DND-41 (cell line): ENCODE data around the gene EPHB1.

Experiments used
- ATAC-seq: fragments of 200-7000 bp; cut with Tn5 transposase; 3 replicates; pipeline ENCODE4 v1.9.1; 2021; ENCODE audit warnings: low read depth; ENCODE audit not compliant: insufficient read depth
- DNase-seq: peaks from one replicate; pipeline ENCODE4 v3.0.0-alpha.2; 2020
- H2AFZ ChIP-seq: 2 replicates; pipeline ENCODE4 v1.6.0; 2012; ENCODE audit warnings: low read depth, low read length
- H3K27ac ChIP-seq: 2 replicates; pipeline ENCODE4 v1.5.1; 2012; ENCODE audit warnings: low read length, inconsistent platforms
- H3K27me3 ChIP-seq: fragments of 200-600 bp; sonication (generic); 2 replicates; pipeline ENCODE4 v1.6.0; 2012; ENCODE audit warnings: low read length, mild to moderate bottlenecking, inconsistent platforms; ENCODE audit not compliant: insufficient read depth, poor library complexity
- H3K36me3 ChIP-seq: 2 replicates; pipeline ENCODE4 v1.5.1; 2012; ENCODE audit warnings: low read length, inconsistent platforms; ENCODE audit not compliant: insufficient read depth
- H3K4me1 ChIP-seq: 2 replicates; pipeline ENCODE4 v1.5.1; 2012; ENCODE audit warnings: mild to moderate bottlenecking, low read length; ENCODE audit not compliant: insufficient read depth
- H3K4me2 ChIP-seq: 2 replicates; pipeline ENCODE4 v1.6.0; 2012; ENCODE audit warnings: mild to moderate bottlenecking, moderate library complexity, low read length, inconsistent platforms; ENCODE audit not compliant: insufficient read depth
- H3K4me3 ChIP-seq, 2 experiments: fragments of 200-600 bp in 1 of 2; shearing (Covaris generic) in 1 of 2; 2 replicates each; pipeline ENCODE4 v1.5.1; 2012 to 2016; ENCODE audit warnings: inconsistent platforms in 2 of 2, low read length in 2 of 2, mild to moderate bottlenecking in 2 of 2, low read depth in 1 of 2, moderate library complexity in 1 of 2
- H3K79me2 ChIP-seq: 2 replicates; pipeline ENCODE4 v1.6.0; 2012; ENCODE audit warnings: low read length, inconsistent platforms; ENCODE audit not compliant: insufficient read depth
- H3K9ac ChIP-seq: 2 replicates; pipeline ENCODE4 v1.6.0; 2012; ENCODE audit warnings: low read depth, mild to moderate bottlenecking, inconsistent platforms, low read length, moderate library complexity
- H3K9me3 ChIP-seq: 2 replicates; pipeline ENCODE4 v1.5.1; 2012; ENCODE audit warnings: low read length, moderate library complexity, mild to moderate bottlenecking, inconsistent platforms; ENCODE audit not compliant: insufficient read depth, severe bottlenecking
- H4K20me1 ChIP-seq: 2 replicates; pipeline ENCODE4 v1.6.0; 2012; ENCODE audit warnings: low read length; ENCODE audit not compliant: insufficient read depth
- EZH2 ChIP-seq: IDR thresholded peaks from 3 replicates; pipeline ENCODE4 v1.6.1; 2012; ENCODE audit warnings: borderline replicate concordance, low read depth, mild to moderate bottlenecking, moderate library complexity, low read length, inconsistent platforms; ENCODE audit not compliant: severe bottlenecking
- TF ChIP-seq, protein P1 (sequence below): IDR thresholded peaks from 2 replicates; pipeline ENCODE4 v1.5.1; 2012; ENCODE audit warnings: borderline replicate concordance, low read length, moderate library complexity, mild to moderate bottlenecking; ENCODE audit not compliant: poor library complexity, severe bottlenecking; ENCODE audit errors: extremely low read depth

EPHB1 gene

DNA sequence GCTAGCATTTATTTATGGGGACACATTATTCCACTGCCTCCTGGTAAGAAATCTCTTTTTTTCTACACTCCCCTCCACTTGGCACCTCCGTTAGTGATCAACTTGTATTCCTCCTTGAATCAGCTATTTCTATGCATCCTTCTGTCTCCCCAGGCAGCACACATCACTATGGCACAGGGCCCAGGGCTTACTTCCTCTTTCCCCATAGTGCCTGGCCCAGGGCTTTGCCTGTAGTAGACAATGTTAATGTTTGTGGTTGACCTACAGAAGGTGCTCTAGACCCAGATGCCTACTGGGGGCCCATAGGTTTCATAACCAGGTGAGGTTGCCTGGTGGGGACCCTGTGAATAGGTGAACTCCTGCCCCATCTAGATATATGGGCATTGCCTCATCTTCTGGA, 44.9 kb downstream of the EPHB1 start:
- ATAC-seq (no peak), DNase-seq (no peak)
- H3K27ac ChIP-seq, result no peak overlapping the region
- no peaks in the 10 kb centered on the region for H4K20me1 ChIP-seq
- TF ChIP-seq, protein P1, sequence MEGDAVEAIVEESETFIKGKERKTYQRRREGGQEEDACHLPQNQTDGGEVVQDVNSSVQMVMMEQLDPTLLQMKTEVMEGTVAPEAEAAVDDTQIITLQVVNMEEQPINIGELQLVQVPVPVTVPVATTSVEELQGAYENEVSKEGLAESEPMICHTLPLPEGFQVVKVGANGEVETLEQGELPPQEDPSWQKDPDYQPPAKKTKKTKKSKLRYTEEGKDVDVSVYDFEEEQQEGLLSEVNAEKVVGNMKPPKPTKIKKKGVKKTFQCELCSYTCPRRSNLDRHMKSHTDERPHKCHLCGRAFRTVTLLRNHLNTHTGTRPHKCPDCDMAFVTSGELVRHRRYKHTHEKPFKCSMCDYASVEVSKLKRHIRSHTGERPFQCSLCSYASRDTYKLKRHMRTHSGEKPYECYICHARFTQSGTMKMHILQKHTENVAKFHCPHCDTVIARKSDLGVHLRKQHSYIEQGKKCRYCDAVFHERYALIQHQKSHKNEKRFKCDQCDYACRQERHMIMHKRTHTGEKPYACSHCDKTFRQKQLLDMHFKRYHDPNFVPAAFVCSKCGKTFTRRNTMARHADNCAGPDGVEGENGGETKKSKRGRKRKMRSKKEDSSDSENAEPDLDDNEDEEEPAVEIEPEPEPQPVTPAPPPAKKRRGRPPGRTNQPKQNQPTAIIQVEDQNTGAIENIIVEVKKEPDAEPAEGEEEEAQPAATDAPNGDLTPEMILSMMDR, result no peak
- TF ChIP-seq EZH2, result no peak
- H2AFZ ChIP-seq, result no peak overlapping the region
- no peaks in the 10 kb centered on the region for H3K79me2 ChIP-seq
- H3K9me3 ChIP-seq, result no peaks in the 10 kb centered on the region
- no peak overlapping the region for H3K9ac ChIP-seq
- no peak overlapping the region for H3K4me3 ChIP-seq
- no peak overlapping the region for H3K4me2 ChIP-seq
- no peaks in the 10 kb centered on the region for H3K36me3 ChIP-seq
- no peaks in the 10 kb centered on the region for H3K27me3 ChIP-seq
- H3K4me1 ChIP-seq, result no peaks in the 10 kb centered on the region

DNA sequence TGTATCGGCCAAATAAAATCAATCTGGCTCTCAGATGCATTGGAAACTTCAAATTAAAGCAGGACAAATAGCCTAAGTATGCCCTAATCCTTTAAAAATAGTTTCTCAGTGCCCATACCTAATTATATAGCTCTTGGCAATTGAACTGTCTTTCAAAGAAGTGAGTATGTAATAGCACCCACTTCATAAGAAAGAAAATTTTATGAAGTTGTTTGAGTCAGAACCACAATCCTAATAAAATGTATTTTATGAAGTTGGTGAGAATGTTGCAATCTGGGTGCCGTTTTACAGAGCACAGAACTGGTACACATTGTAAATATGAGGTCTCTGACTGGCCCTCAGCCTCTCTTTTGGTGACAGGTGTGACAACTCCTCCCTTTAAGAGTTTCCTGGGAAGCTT, 45.4 kb downstream of the EPHB1 start:
- H3K36me3 ChIP-seq, result no peaks in the 10 kb centered on the region
- no peaks in the 10 kb centered on the region for H3K27me3 ChIP-seq
- ATAC-seq (no peak), DNase-seq (no peak)
- H3K9me3 ChIP-seq, result no peaks in the 10 kb centered on the region
- H3K4me1 ChIP-seq, result no peaks in the 10 kb centered on the region
- no peaks in the 10 kb centered on the region for H3K79me2 ChIP-seq
- no peak overlapping the region for H3K27ac ChIP-seq
- no peak overlapping the region for H3K4me2 ChIP-seq
- H3K4me3 ChIP-seq, result no peak overlapping the region
- no peak overlapping the region for H2AFZ ChIP-seq
- H3K9ac ChIP-seq, result no peak overlapping the region
- no peaks in the 10 kb centered on the region for H4K20me1 ChIP-seq
- TF ChIP-seq, protein P1, result no peak
- no peak for TF ChIP-seq EZH2

DNA sequence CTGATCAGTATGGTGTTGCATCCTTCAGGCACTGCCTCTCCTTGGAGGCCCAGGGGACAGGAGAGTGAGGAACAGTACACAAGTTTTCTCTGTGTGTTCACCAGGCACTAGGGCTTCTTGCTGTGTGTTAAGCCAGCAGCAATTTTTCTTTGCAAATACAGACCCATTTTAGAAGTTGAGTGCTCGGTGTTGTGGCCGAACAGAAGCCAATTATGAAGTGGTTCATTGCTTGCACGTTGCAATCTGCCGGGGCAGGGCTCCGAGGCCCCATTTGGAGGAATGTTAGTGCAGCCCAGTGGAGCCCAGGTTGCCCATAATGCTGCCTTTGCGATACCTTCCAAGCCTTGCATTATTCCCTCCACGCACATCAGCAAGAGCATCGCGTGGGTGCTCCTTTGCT, 51.0 kb downstream of the EPHB1 start:
- H3K27ac ChIP-seq, result no peak overlapping the region
- no peaks in the 10 kb centered on the region for H3K9me3 ChIP-seq
- no peak overlapping the region for H3K4me2 ChIP-seq
- H3K9ac ChIP-seq, result no peak overlapping the region
- no peak for ATAC-seq
- no peaks in the 10 kb centered on the region for H3K79me2 ChIP-seq
- TF ChIP-seq, protein P1, result no peak
- TF ChIP-seq EZH2, result no peak
- no peak for DNase-seq
- no peaks in the 10 kb centered on the region for H3K36me3 ChIP-seq
- peaks cover 11% of the 10 kb centered on the region for H3K4me1 ChIP-seq
- H3K27me3 ChIP-seq, result no peaks in the 10 kb centered on the region
- no peak overlapping the region for H3K4me3 ChIP-seq
- H4K20me1 ChIP-seq, result no peaks in the 10 kb centered on the region
- no peak overlapping the region for H2AFZ ChIP-seq

DNA sequence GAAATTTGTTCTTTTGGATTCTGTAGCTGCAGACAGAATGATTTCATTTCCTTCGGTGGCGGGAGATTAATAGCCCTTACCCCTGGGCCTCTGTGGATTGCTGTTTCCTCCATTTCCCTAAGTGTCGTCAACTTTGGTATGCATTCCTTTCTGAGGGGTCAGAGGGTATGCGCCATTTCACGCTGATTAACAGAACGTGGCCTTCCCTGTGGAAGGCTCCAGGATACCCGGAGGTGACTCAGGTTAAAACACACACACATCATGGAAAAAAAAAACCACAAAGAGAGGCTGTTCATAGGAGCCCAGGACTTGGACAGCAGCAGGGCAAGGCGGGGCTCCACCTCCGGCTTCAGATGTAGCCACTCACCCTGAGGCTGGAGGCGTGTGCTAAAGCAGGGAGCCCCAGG, 51.9 kb downstream of the EPHB1 start:
- H3K27ac ChIP-seq, result no peak overlapping the region
- TF ChIP-seq, protein P1, result no peak
- no peak for TF ChIP-seq EZH2
- H2AFZ ChIP-seq, result no peak overlapping the region
- no peaks in the 10 kb centered on the region for H3K36me3 ChIP-seq
- H4K20me1 ChIP-seq, result no peaks in the 10 kb centered on the region
- DNase-seq (no peak), ATAC-seq (no peak)
- no peak overlapping the region for H3K4me2 ChIP-seq
- H3K4me3 ChIP-seq, result no peak overlapping the region
- no peaks in the 10 kb centered on the region for H3K27me3 ChIP-seq
- H3K4me1 ChIP-seq, result peaks cover 11% of the 10 kb centered on the region
- no peaks in the 10 kb centered on the region for H3K79me2 ChIP-seq
- no peak overlapping the region for H3K9ac ChIP-seq
- no peaks in the 10 kb centered on the region for H3K9me3 ChIP-seq
